ENCODE measurements around the gene RPUSD3.
"Not testable (repeated sequence)": the region's sequence is repeated elsewhere in the genome, so short reads cannot be mapped to it uniquely, and the experiment has no call there.

GRCh38 chr3:9848860-9849259 is 5.1 kb upstream of the RPUSD3 start:
- TF ChIP-seq POLR2A, POLR2AphosphoS5 (IDR thresholded peaks at IDR 0.05; ENCODE audit: low read depth, low read length): not testable (repeated sequence)

All from GM12892 (cell line).